NCI-H1105 treated with DMSO at 0.1 percent for 48 hours (cell line): ENCODE measurements around the gene TMEM131L.

Experiments
- DNase-seq: peaks from one replicate; lab custom pipeline; 2025; lab: John Stamatoyannopoulos, UW

TMEM131L gene

GRCh38 chr4:153479101-153479500 is 12.9 kb downstream of the TMEM131L start:
- peak; percentile 85 for DNase-seq

GRCh38 chr4:153480704-153481103 is 14.5 kb downstream of the TMEM131L start:
- DNase-seq: no peak

DNA sequence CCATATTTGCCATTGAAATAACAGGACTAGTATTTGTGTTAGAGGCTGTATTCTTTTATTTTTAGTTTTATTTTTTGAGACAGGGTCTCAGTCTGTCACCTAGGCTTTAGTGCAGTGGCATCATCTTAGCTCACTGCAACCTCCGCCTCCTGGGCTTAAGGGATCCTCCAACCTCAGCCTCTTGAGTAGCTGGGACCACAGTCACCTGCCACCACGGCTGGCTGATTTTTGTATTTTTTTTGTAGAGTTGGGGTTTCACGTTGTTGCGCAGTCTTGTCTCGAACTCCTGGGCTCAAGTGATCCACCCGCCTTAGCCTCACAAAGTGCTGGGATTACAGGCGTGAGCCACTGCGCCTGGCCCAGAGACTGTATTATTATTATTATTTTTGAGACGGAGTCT is 15.3 kb downstream of the TMEM131L start:
- DNase-seq: no peak

DNA sequence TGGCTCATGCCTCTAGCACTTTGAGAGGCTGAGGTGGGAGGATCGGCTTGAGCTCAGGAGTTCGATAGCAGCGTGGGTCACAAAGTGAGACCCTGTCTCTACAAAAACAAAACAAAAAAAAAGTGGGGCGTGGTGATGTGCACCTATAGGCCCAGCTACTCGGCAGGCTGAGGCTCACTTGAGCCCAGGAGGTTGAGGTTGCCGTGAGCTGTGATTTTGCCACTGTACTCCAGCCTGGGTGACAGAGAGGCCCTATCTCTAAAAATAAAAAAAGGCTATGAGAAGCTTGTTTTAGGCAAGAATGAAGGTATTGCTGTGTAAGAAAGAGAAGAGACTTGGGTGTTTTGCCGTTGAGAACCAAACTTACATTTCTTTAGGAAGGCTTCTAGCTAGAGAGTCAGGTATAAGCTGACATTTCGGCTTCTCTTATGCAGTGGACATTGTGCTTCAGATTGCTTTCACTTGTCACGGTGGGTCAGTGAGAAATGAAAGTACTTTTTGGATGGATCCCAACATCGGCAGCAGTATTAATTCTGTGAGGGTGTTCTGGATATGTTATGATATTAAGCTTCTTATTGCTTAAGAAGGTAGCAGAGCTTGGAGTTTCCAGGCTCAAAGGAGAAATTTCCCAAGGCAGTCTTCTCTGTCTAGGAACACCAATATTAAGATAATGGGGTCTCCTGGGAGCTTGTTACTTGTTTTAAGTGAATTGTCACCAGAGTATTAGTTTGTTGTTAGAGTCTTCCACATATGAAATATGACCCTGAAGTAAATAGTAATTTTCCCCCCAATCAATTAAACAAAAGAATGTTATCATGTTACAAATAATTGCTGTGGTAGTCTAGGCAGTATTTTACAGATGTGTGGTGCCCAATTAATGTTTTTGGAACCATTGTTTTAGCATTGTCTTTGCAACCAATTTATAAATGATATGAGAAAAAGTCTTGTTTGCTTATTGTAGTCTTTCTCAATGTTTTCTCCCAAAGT is 17.6 kb downstream of the TMEM131L start:
- DNase-seq: peak; percentile 71

GRCh38 chr4:153485359-153485758 is 19.2 kb downstream of the TMEM131L start:
- no peak for DNase-seq

- DNase-seq: no peak
These were observed 19.7 kb downstream of the TMEM131L start for GRCh38 chr4:153485860-153486259.

- DNase-seq: no peak
These were observed 20.4 kb downstream of the TMEM131L start for GRCh38 chr4:153486281-153487151.

GRCh38 chr4:153488006-153488891 is 22.1 kb downstream of the TMEM131L start:
- no peak for DNase-seq

GRCh38 chr4:153489856-153490558 is 23.8 kb downstream of the TMEM131L start:
- peak; percentile 61 for DNase-seq

GRCh38 chr4:153490985-153491483 is 24.9 kb downstream of the TMEM131L start:
- no peak for DNase-seq

GRCh38 chr4:153494562-153494961 is 28.4 kb downstream of the TMEM131L start:
- no peak for DNase-seq

GRCh38 chr4:153495480-153496193 is 29.5 kb downstream of the TMEM131L start:
- DNase-seq: no peak

DNA sequence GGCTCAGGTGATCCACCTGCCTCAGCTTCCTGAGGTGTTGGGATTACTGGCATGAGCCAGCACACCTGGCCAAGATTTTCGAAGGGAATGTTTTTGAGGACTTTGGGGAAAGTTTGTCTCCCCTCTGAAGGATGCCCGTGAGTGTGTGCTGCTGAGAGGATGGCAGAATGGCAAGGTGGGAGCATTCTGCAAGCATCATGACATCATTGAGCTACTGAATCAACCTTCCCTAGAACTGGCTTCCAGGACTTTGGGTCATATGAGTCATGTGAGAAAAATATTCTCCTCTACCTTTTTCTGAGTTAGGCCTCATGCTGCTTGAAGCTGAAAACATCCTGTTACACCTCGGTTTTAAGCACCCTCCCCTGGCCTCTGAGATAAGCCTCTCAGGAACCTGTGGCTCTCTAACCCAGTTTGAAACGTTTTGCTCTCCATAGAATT is 31.0 kb downstream of the TMEM131L start:
- no peak for DNase-seq

DNA sequence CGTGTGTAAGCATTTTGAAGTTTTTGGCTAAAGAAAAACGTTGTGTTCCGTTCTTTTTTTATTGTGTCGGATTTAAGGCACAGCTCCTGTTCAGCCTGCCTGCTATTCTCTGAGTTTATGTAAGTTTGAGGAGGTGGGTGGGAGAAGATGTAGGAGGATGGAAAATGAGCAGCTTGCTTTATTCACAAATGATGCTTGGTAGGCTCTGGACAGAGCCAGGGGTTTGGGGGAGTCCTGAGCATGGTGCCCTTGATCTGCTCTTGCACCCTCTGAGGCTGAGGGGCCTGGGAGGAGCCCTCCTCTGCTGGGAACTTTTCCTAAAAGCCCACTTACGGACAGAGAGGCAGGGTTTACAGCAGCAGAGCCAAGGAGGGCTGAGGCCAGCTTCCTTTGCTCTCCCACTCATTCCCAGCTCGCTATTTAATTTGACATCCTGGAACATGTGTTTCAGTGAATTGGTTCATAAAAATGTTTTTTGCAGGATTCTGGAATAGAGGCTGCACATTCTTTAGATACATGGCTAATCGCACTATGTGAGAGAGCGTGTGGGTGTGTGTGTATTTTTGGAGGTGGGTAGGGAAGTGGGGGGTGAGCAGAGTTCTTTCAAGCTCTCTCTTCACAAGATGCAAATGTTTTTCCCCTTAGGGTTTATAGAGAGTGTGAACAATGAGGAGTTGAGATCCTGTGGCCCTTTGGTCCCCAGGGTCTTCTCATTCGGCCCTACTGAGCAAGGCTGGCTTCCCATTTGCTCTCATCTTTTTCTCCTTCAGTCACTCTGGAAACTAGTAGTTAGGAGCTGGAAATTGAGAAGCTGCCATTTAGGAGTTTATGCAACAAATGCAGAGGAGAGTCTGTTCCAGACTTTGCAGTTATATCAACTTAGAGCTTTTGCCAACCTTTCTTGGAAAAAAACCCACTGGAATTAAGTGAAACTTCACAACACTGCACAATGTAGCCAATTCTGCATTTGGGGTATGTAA is 32.1 kb downstream of the TMEM131L start:
- DNase-seq: no peak

GRCh38 chr4:153499005-153499404 is 32.8 kb downstream of the TMEM131L start:
- no peak for DNase-seq

DNA sequence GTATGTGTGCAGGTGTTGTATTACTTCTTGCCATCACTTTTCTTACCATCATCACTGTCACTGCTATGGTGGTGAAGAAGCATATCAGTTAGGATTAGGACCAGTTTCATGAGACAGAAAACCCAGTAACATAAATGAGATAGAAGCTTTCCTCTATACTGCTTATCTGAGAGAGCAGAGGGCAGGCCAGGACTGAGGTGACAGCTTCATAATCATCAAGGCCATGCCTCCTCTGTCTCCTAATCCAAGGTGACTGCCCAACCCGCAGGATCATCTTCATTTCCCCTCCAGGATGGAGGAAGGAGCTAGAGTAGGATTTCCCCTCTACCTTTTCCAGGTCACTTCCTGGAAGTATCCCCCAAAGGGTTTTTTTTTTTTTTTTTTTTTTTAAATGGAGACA is 35.4 kb downstream of the TMEM131L start:
- DNase-seq: no peak

GRCh38 chr4:153502584-153502983 is 36.4 kb downstream of the TMEM131L start:
- DNase-seq: no peak

GRCh38 chr4:153506341-153507309 is 40.5 kb downstream of the TMEM131L start:
- no peak for DNase-seq
